OCI-LY7 (cell line): ENCODE data around the gene CDT1. TPM values are rescaled to one million over a fixed set of nuclear protein-coding genes. Genes with fewer than 3 reads are reported as not detected.
A peak's percentile ranks its signal among the peaks of the same experiment; 100 is the strongest.

Experiments
- BruUV-seq: library from RNA; stranded (reverse); fragments of 400-500 nt; replicated peaks from 2 replicates; lab custom pipeline; 2021; lab: Mats Ljungman, UMichigan
- CTCF ChIA-PET: fragments of 300-600 bp; sonication (Branson Sonifier 250); formaldehyde crosslinking; loops from one replicate; lab custom pipeline; 2022; ENCODE audit warnings: antibody characterized with exemption; ENCODE audit not compliant: unreplicated experiment; lab: Charles Lee
- POLR2A ChIA-PET: fragments of 300-600 bp; sonication (Branson Sonifier 250); formaldehyde crosslinking; loops from one replicate; lab custom pipeline; 2022; ENCODE audit warnings: antibody characterized with exemption; lab: Charles Lee
- DNase-seq: peaks from one replicate; pipeline ENCODE4 v3.0.0-alpha.2; 2015; ENCODE audit warnings: low spot score
- H2AFZ ChIP-seq: fragments of 200-600 bp; sonication (generic), shearing (Covaris generic); 2 replicates; pipeline ENCODE4 v1.6.1; 2014; ENCODE audit warnings: mild to moderate bottlenecking, antibody characterized with exemption, low read length, moderate library complexity
- H3K27ac ChIP-seq: fragments of 200-600 bp; sonication (generic); 2 replicates; pipeline ENCODE4 v1.5.1; 2014; ENCODE audit warnings: mixed run types, low read depth, mild to moderate bottlenecking, moderate library complexity, low read length, inconsistent platforms; ENCODE audit not compliant: poor library complexity, severe bottlenecking
- H3K36me3 ChIP-seq: fragments of 200-600 bp; sonication (generic); 2 replicates; pipeline ENCODE4 v1.6.1; 2014; ENCODE audit warnings: mild to moderate bottlenecking, antibody characterized with exemption, low read length, moderate library complexity, mixed read lengths; ENCODE audit not compliant: insufficient read depth
- H3K4me1 ChIP-seq: fragments of 200-600 bp; sonication (generic); 2 replicates; pipeline ENCODE4 v1.5.1; 2014; ENCODE audit warnings: mild to moderate bottlenecking, low read length; ENCODE audit not compliant: insufficient read depth, poor library complexity, severe bottlenecking
- H3K4me2 ChIP-seq: fragments of 200-600 bp; sonication (generic); 2 replicates; pipeline ENCODE4 v1.6.1; 2014; ENCODE audit warnings: mild to moderate bottlenecking, low read length
- H3K4me3 ChIP-seq: fragments of 200-600 bp; sonication (generic); 2 replicates; pipeline ENCODE4 v1.5.1; 2014; ENCODE audit warnings: mild to moderate bottlenecking, low read depth, low read length; ENCODE audit not compliant: poor library complexity, severe bottlenecking
- H3K79me2 ChIP-seq: fragments of 200-600 bp; sonication (generic); 2 replicates; pipeline ENCODE4 v1.6.1; 2016; ENCODE audit warnings: low read depth, mild to moderate bottlenecking, low read length, moderate library complexity, mixed read lengths; ENCODE audit not compliant: insufficient read depth
- H3K9me2 ChIP-seq: fragments of 200-600 bp; sonication (generic); 2 replicates; pipeline ENCODE4 v1.6.1; 2016; ENCODE audit warnings: mild to moderate bottlenecking, low read length, mixed read lengths; ENCODE audit not compliant: insufficient read depth
- H3K9me3 ChIP-seq: fragments of 200-600 bp; sonication (generic); 2 replicates; pipeline ENCODE4 v1.6.1; 2014; ENCODE audit warnings: mild to moderate bottlenecking, mixed run types, low read length, mixed read lengths
- H4K20me1 ChIP-seq: fragments of 200-600 bp; sonication (generic); 2 replicates; pipeline ENCODE4 v1.6.1; 2014; ENCODE audit warnings: mild to moderate bottlenecking, antibody characterized with exemption, low read length, moderate library complexity, mixed read lengths; ENCODE audit not compliant: insufficient read depth
- EZH2phosphoT487 ChIP-seq: fragments of 200-600 bp; sonication (generic); IDR thresholded peaks from 2 replicates; pipeline ENCODE4 v1.6.1; 2018; ENCODE audit warnings: low read depth, borderline replicate concordance, mild to moderate bottlenecking, mixed run types, antibody characterized with exemption, low read length, moderate library complexity, mixed read lengths
- intact Hi-C: fragments of 100-400 bp; cut with micrococcal nuclease; formaldehyde crosslinking; loops from one replicate; pipeline ENCODE4 v1.10.0; 2022; ENCODE audit not compliant: unreplicated experiment
- total RNA-seq, 2 experiments: library from RNA; depleted of rRNA in 1 of 2; stranded (reverse); fragments of >200 nt in 1 of 2; shearing (Covaris generic) in 1 of 2; gene quantifications; 2 replicates each; pipeline ENCODE4 v1.2.3, GENCODE V29; 2014 to 2022
- TF ChIP-seq, protein P1 (sequence below): fragments of 200-600 bp; sonication (generic); conservative IDR thresholded peaks from 2 replicates; pipeline ENCODE4 v1.5.1; 2014; ENCODE audit warnings: mild to moderate bottlenecking, antibody characterized with exemption, low read length, moderate library complexity, mixed read lengths

CDT1 gene
- total RNA-seq, 2 experiments from 2014 or later = 82.7 to 108 TPM

- peaks cover 47% of the 10 kb centered on the region; the same call in 1 of the 2 replicates for H3K79me2 ChIP-seq
- peak overlapping the region; percentile 86 for H3K4me2 ChIP-seq
- ChIA-PET POLR2A (interaction anchor here (0.7 to 1.5 kb wide), 3 partner anchors 12 to 327 kb away, joined by 3 to 17 read pairs (median 4); no protein-coding TSS in a partner anchor), CTCF (interaction anchor here (0.5 to 0.9 kb wide), 3 partner anchors 12 to 44 kb away, joined by 3 to 4 read pairs (median 4); no protein-coding TSS in a partner anchor)
- H4K20me1 ChIP-seq = no peaks in the 10 kb centered on the region
- BruUV-seq = no TSS peak
- TF ChIP-seq EZH2phosphoT487 = no peak
- TF ChIP-seq, protein P1, sequence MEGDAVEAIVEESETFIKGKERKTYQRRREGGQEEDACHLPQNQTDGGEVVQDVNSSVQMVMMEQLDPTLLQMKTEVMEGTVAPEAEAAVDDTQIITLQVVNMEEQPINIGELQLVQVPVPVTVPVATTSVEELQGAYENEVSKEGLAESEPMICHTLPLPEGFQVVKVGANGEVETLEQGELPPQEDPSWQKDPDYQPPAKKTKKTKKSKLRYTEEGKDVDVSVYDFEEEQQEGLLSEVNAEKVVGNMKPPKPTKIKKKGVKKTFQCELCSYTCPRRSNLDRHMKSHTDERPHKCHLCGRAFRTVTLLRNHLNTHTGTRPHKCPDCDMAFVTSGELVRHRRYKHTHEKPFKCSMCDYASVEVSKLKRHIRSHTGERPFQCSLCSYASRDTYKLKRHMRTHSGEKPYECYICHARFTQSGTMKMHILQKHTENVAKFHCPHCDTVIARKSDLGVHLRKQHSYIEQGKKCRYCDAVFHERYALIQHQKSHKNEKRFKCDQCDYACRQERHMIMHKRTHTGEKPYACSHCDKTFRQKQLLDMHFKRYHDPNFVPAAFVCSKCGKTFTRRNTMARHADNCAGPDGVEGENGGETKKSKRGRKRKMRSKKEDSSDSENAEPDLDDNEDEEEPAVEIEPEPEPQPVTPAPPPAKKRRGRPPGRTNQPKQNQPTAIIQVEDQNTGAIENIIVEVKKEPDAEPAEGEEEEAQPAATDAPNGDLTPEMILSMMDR = no peak
- intact Hi-C loops = loop anchor here (2.0 to 5.0 kb wide), 2 partner anchors 75 to 119 kb away; partner anchors contain the start of genes CTU2, MVD and RNF166
- peak; percentile 58 for DNase-seq
- no peaks in the 10 kb centered on the region for H3K9me2 ChIP-seq
- H3K27ac ChIP-seq = peak overlapping the region; percentile 47
- peak overlapping the region; percentile 33 for H3K4me3 ChIP-seq
- H3K9me3 ChIP-seq = no peaks in the 10 kb centered on the region
- H3K4me1 ChIP-seq = peaks cover 45% of the 10 kb centered on the region
- H3K36me3 ChIP-seq = no peaks in the 10 kb centered on the region
- no peak overlapping the region for H2AFZ ChIP-seq
Measured at GRCh38 chr16:88781140-88782077, 22.2 kb upstream of the CDT1 start.

GRCh38 chr16:88782454-88783390, 20.9 kb upstream of the CDT1 start:
- Histone ChIP-seq H2AFZ (no peak overlapping the region), H3K9me3 (no peaks in the 10 kb centered on the region), H3K27ac (peak overlapping the region; percentile 57), H4K20me1 (no peaks in the 10 kb centered on the region), H3K4me2 (peak overlapping the region; percentile 86), H3K36me3 (no peaks in the 10 kb centered on the region), H3K79me2 (peaks cover 47% of the 10 kb centered on the region; the same call in 1 of the 2 replicates), H3K4me3 (peak overlapping the region; percentile 83), H3K9me2 (no peaks in the 10 kb centered on the region), H3K4me1 (peaks cover 45% of the 10 kb centered on the region)
- no TSS peak for BruUV-seq
- intact Hi-C loops = loop anchor here (1.0 to 5.0 kb wide), 3 partner anchors 37 to 120 kb away; partner anchors contain the start of genes CTU2, MVD and RNF166
- no peak for TF ChIP-seq EZH2phosphoT487
- TF ChIP-seq, protein P1 = 0 out of 2 replicates have a peak, but pooled peaks have one; percentile 18
- POLR2A ChIA-PET = interaction anchor here (0.5 to 1.9 kb wide), 5 partner anchors 11 to 325 kb away, joined by 3 to 9 read pairs (median 4); no protein-coding TSS in a partner anchor
- peak; percentile 44 for DNase-seq
- CTCF ChIA-PET = interaction anchor here (0.7 kb wide), 1 partner anchor 10 kb away, joined by 5 read pairs; no protein-coding TSS in a partner anchor
